Stimulated activated CD8-positive, alpha-beta memory T cell treated with anti-CD3 and anti-CD28 coated beads, Interleukin-7, amount 100 ng/mL, for 1 hour (primary cell): ENCODE data around the gene MGRN1.
A peak's percentile ranks its signal among the peaks of the same experiment; 100 is the strongest.

Source experiments
- DNase-seq, 2 donors: peaks; one replicate each; pipeline ENCODE4 v3.0.0-alpha.2; 2020; ENCODE audit warnings: low read depth in 2 of 2

Gene MGRN1

DNA sequence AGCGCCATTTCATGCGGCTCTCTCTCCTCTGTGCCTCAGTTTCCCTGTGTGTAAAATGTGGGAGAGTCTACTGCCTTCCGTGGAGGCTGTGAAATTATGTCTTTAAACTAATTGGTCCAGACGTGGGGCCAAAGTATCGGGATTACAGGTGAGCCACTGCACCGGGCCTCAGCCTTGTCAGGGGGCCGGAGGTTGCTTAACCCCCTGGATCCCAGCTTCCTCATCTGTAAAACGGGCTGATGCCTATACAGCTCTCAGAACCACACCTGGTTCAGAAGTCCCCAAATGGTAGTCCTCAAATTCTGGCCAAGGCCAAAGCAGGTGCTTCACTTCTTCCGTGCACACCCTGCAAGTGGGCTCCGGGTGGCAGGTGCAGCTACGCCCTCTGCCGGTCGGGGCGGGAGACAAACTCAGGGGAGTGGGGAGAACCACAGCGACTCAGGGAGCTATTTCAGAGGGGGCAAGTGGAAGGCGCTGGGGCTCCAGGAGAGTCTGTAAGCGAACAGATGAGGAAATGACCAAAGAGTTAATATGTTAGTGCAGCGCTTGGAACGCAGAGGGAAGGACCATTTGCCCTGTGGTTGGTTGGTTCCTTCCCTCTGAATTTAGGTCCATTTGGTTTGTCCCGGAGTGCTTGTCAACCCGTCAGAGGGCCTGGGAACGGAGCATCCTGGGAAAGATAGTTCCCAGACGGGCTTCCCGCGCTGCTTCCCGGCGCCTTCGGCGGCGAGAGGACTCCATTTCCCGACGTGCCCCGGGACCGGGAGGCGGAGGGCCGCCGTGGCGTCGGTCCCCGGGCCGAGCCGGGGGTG is at the start of gene MGRN1:
TSS of gene MGRN1 (plus strand) at position 812 of the 812 bp plus-strand sequence. CDS start 135 bp downstream, outside the sequence.
- peak; percentile 78 to 79 for DNase-seq

DNA sequence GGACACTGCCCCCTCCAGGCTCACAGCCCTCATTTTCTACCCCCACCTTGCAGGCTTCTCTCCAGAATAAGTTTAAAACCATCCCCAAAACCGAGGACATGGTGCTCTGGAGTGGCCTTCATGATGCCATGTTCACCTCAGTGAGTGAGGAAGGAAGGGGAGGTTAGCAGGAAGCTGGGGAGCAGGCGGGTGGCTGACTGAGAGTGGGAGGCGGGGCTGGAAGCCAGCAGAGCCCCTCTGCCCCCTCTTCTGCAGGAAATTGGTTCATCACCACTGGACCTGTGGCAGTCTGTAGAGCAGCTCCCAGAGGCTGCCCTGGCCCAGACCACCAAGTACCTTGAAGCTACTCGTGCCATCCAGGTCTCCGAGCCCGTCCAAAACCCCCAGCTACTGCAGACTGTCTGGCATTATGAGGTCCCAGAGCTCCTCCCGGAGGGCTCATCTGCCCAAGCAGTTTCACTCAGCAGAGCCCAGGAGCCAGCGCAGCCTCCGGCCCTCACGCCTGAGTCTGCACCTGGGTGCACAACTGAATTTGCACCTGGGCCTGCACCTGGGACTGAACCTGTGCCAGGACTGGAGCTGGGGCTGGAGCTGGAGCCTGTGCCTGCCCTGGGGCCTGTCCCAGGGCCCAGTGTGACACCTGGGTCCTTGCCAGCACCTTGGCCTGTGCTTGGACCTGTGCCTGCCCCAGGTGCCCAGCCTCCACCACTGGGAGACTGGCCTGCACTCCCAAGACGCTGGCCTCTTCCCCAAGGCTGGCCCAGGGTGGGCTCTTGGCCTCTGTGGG is 49.5 kb upstream of the MGRN1 start:
- DNase-seq: no peak

DNA sequence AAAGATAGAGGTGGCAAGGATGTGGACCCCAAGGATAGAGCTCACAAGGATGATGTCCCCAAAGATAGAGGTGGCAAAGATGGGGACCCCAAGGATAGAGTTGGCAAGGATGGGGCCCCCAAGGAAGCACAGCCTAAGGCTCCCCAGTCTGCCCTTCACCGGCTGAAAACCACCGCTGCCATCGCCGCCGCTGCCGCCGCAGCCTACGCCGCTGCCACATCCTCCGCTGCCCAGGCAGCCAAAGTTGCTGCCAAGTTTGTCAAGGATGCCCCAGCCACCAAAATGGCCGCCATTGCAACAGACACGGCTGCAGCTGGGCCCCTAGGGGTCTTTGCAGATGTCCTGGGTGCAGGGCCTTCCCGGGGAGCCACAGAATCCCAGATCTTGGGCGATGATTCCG is 48.6 kb upstream of the MGRN1 start:
- no peak for DNase-seq

DNA sequence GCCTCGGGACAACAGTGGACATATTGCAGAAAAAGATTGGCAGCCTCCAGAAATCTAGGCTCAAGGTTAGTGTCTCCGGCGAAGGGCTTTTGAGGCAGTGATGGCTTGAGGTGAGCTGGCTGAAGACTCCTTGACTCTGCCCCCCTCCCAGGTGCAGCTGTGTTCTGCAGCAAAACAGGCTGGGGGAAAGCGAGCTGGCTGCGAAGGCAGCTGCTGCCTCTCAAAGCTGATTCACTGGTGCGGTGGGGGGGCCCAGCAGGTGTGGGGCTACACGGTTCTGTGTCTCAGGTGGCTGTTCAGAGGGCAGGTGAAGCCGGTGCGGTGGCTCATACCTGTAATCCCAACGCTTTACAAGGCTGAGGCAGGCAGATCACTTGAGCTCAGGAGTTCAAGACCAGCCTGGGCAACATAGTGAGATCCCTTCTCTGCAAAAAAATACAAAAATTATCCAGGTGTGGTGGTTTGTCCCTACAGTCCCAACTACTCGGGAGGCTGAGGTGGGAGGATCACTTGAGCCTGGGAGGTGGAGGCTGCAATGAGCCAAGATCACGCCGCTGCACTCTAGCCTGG is 45.6 kb upstream of the MGRN1 start:
- no peak for DNase-seq

DNA sequence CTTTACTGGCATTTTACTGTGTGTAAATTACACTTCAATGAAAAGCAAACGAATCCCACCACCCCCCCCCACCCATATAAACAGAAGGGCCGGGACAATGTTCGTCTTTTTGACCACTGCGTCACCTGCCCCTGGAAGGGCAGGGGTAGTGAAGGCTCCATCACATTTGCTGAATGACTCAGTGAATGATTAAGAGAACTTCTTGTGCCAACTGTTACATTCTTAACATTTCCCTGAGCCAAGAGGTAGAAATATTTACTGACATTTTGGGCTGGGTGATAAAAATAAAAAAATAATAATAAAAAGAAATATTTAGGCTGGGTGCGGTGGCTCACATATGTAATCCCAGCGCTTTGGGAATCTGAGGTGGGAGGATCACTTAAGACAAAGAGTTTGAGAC is 44.4 kb upstream of the MGRN1 start:
- DNase-seq: no peak

DNA sequence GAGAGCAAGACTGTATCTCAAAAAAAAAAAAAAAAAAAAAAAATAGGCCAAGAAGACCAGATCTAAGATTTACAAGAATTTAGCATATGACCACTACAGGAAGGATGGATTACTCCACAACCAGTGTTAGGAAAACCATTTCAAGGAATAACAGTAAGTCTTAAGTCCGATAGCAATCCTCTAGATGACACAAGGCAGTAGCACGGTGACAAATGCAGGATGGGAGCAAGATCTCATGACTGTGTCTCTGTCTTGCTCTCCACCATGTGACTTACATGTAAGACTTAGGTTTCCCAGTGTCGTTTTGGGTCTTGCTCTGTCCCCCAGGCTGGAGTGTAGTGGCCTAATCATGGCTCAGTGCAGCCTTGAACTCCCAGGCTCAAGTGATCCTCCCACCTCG is 40.7 kb upstream of the MGRN1 start:
- DNase-seq: no peak

DNA sequence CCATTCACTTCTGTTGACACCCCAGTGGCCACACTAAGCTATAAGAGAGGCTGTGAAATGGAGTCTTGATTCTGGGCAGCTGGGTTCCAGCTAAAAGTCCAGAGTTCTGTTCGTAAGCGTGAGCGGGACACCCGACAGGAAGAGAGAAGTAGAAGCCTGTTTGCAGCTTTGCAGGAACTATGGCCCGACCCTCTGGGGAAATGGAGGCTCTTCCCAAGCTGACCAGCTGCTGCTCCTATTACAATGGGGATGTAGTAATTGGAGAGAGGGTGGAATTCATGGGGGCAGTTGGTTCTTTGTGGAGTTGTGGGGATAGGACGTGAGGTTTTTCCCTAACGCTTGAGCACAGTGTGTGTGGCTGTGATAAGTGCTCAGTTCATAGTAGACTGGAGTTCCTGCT is 38.3 kb upstream of the MGRN1 start:
- no peak for DNase-seq

DNA sequence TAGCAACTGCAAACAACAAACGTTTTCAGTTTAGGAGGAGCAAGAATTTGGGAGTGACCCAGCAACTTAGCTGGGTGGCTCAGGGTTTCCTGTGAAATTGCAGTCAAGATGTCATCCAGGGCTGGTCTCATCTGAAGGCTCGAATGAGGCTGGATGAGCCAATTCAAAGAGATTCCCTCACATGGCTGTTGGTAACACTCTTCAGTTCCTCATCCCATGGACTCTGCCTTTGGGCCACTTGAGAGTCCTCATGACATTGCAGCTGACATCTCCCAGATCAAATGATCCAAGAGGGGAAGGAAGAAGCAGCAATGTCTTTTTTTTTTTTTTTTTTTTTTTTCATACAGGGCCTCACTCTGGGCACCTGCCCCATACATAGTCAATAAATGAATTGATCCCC is 36.2 kb upstream of the MGRN1 start:
- DNase-seq: no peak

DNA sequence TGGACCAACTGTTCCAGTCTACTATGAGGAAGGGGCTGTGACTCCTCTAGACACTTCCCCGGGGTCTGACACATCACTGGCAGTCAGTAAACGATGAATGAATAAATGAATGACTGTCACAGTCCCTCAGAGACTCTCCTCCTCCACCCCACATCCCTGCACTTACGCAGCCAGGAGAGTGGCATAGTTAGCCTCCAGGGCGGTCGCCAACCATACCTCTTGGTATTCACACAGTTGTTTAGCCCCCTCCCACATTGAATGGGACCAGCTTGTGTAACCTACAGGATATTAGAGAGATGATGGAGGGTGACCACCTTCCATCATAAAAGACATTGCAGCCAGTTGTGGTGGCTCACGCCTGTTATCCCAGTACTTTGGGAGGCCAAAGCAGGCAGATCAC is 35.7 kb upstream of the MGRN1 start:
- no peak for DNase-seq

DNA sequence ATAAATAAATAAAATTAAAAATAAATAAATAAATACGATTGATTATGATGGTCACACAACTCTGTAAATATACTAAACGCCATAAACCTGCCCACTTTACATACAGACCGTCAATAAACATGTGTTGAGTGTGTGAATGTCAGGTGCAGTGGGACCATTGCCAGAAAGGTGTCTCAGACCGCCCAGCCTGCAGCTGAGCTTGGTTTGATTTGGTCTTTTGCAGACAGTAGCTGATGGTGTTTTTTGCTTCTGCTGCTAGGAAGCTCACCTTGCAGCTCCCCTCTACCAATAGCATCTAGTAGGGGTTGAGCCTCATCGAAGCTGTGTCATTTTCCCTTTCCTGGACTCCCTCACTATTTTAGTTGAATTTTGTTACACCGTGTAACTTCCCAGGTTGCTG is 33.4 kb upstream of the MGRN1 start:
- no peak for DNase-seq

DNA sequence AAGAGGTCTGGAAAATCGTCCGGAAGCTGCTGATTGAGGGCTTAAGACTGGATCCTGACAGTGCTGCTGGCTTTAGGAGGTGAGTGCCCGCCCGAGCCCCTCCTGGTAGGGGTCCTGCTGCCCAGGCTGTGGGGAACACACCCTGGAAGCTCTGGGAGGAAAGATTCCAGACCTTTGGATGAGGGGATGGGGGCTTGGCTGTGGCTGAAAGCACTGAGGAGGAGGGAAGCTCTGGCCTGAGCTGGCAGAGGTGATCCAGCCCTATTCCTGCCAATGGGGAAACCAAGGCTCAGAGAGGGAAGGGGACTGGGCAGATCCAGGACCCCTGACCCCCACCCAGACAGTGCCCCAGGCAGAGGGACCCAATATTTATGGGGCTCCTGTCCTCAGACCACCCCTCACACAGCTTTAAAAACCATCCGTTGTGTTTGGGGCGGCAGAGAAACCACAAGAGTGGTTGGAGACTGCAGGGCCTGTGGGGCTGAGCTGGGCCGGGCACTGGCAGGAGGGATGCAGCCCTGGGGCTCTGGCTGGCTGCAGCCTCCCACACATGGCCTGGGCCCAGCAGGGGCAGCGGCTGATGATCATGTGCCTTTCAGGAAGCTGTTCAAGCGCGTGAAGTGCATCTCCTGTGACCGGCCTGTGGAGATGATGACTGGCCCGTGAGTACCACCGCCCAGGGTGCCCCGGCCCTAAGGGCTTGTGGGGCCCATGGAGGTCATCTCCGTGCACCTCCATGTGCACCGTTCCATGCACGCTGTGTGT is 32.7 kb upstream of the MGRN1 start:
- DNase-seq: no peak

DNA sequence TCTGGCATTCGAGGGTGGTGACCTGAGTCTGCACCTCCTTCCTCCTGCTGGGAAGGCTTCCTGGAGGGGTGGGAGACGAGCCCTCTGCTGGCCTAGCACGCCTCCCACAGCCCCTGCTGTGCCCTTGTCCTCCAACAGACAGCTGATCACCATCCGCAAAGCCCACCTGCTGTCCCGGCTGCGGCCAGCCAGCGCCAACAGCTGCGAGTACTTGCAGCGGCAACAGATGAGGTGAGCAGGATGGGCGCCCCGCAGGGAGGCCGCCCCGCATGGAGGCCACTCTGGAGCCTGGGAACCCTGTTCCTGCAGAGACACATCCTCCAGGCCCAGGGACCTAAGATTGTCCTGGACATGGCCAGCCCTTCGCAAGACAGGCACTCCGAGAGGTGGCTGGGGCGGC is 31.5 kb upstream of the MGRN1 start:
- DNase-seq: no peak

DNA sequence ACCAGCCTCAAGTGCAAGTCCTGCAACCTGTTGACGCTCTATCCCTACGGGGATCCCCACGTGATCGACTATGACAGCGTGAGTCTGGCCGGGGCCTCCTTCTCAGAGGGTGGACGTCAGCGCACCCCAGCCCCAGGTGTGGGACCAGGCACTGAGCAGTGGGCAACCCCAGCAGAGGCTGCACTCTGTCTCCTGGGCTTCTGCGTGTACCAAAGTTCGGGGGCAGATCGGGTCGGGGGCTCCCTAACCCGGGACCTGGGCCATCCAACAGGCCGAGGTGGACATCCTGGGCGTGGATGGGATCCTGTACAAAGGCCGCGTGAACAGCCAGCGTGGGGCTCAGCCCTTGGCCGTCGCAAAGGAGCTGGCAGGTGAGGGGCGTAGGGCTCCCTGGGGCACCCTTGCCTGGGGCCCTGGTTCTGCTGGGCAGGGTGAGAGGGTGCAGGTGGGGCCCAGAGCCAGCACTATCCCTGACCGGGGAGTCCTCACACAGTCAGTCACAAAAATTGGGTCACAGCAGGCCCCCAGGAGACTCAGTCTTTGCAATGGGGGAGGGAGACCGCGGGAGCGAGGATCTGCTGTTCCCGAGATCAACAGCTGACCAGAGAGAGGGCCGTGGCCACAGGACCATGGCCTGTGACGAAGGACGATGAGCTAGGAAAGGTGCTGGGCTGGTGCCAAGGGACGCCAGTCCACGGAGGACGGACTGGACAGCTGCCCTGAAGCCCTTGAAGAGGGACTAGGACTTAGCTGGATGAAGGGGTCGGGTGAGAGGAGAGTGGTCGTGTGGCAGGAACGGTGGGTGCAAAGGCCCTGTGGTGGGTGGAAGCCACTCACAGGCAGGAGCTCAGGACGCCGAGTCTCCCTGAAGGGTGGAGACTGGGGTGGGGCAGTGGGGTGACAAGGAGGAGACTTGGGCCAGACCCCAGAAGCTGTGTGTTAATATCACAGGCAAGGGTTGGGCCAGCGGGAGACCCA is 29.9 kb upstream of the MGRN1 start:
- no peak for DNase-seq

DNA sequence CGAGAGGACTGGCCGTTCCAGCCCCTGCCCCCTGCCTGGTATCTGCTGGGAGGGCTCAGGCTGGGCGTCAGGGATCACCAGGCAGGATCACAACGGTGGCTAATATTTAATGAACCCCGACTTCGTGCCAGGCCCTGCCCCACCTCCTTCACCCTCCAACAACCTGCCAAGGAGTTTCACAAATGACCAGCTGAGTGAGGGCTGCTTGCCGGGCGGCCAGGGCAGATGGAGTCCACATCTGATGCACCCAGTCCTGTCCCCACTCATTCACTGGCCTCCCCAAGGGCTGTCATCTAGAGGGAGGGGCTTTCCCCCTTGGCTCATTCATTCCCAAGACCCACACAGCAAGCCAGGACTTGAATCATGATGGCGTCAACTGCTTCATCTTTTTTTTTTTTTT is 27.5 kb upstream of the MGRN1 start:
- no peak for DNase-seq

DNA sequence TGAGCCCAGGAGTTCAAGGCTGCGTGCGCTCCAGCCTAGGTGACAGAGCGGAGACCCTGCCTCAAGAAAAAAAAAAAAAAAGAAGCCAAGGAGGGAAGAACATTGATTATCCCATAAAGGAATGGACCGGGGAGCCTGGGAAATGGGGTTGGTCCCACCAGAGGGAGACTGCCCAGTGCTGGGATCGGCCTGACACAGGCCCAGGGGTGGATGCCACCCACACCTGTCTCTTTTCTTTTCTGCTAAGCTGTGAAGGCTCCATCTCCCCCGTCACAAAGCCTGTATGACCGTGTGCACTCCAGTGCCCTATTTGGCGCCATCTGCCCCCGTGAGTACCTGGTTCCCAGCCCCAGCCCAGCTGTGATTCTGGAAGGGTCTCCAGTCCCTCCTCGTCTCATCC is 25.6 kb upstream of the MGRN1 start:
- DNase-seq: no peak

DNA sequence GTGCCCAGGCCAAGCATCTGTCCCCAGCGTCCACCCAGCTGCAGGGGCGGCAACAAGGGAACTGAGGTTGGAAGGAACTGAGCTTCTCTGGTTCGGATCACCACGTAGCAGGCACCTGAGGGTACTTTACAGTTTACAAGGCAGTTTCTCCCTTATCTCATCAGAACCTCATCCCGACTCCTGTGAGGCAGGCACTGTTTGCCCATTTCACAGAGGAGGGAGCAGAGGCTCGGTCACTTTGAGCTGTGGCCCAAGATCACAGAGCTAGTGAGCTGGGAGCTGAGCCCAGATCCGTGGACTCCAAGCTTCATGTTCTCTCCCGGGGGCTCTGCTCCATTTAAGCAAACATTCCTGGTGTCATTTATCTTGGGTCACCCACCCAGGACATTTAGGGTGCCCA is 25.1 kb upstream of the MGRN1 start:
- DNase-seq: no peak

DNA sequence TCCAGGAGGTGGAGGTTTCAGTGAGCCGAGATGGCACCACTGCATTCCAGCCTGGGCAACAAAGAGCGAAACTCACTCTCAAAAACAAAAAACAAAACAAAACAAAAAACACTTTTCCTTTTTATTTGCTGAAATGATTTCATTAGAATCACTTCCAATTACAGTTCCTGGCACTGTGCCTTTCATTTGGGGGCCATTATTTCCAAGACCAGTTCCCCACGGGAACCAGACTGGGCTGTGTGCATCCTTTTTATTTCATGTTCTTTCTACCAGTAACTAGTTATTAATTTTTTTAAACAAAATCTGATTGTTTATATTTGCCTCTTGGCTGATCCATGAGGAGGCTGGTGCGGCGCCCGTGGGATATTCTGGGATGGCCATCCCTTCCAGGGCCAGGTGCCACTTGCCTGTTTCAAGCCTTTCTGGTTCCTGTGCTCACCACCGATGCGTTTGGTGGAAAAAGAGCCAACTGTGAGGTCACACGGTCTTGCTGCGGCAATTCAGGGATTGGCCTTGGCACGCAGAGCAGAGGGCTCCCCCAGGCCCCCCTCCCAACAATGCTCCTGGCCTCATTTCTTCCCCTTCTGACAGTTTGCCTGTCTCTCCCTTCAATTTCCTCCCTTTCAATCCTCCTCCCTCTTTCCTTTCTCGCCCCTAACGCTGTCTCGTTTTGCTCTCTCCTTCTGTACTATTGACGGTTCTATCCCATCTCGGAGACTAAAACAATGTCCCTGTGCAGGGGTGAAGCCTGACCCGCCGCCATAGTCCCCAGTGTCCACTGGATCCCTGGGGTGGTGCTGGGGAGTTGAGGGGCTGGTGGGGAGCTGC is 23.4 kb upstream of the MGRN1 start:
- DNase-seq: no peak

DNA sequence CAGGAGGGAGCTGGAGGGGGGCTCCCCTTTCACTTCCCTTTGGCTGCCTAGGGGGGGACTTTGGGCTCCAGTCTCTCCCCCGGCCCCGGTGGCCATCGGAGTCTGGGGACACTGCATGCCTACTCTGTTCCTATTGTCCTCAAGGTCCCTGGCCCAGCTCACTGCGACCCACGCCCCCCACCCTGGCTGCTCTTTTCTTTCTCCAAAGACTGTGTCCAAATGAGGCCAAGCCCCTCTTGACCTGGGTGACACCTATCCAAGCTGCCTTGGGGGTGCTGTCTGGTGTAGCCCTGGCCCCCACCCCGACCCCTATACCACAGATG is 22.8 kb upstream of the MGRN1 start:
- no peak for DNase-seq

DNA sequence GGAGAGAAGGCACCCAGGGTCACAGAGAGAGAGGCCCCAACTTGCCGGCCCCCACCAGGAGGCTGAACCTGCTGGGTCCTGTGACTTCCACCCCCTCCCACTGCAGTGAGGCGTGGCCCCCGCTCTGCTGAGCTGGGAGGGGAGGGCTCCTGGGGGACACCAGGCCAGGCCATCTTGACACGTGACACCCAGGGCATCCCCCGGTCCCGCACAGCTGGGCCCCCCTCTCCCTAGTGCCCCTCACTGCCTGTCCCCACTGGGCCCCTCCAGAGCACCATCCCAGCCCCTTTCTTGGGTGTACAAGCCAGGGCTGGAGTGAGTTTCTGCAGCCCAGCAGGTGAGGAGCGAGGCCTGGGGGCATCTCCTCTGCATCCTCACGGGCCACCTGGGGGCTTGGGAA is 22.3 kb upstream of the MGRN1 start:
- DNase-seq: no peak

DNA sequence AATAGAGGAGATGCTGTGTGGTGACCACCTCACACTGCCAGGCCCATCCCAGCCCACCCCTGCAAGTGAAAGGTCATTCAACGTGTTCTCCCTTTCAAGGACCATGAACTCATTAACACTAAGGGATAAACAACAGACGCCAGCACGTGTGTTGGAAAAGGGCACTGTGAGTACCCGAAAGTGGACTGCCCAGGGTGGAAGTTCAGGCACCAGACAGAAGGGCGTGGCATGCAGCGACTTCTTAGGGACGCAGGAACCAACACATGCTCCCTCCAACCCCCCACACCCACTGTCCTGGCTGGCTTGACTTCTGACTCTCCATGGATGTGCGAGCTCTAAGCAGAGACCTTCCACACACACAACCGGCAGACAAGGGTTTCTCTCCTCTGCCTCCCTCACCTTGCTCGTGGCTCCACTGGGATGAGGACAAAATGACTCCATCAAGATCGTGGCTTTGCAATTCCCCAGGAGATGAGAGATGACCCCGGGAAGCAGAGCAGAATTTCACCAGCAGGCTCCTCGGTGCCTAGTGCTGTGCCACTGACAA is 20.9 kb upstream of the MGRN1 start:
- DNase-seq: no peak
